WTC11 (cell line): ENCODE data around the gene EIF5A. TPM values are rescaled to one million over a fixed set of nuclear protein-coding genes. Genes with fewer than 3 reads are reported as not detected.

Experiments
- ATAC-seq: fragments of 200-7000 bp; cut with Tn5 transposase; 2 replicates; pipeline ENCODE4 v1.10.0; 2021; ENCODE audit warnings: mild to moderate bottlenecking, moderate library complexity
- CTCF ChIA-PET: fragments of 300-600 bp; sonication (Branson Sonifier 250); formaldehyde crosslinking; loops from one replicate; lab custom pipeline; 2021; ENCODE audit warnings: antibody characterized with exemption; lab: Charles Lee
- POLR2A ChIA-PET: fragments of 350-600 bp; sonication (Branson Sonifier 250); formaldehyde crosslinking; loops from one replicate; lab custom pipeline; 2021; ENCODE audit warnings: antibody characterized with exemption; lab: Charles Lee
- DNase-seq: peaks from one replicate; pipeline ENCODE4 v3.0.0; 2021; ENCODE audit warnings: low spot score
- H3K27ac Mint-ChIP-seq: 2 replicates; pipeline ENCODE4 v1.8.0; 2021; ENCODE audit warnings: mixed read lengths
- H3K27me3 Mint-ChIP-seq: 2 replicates; pipeline ENCODE4 v1.8.0; 2021; ENCODE audit warnings: low read depth, mild to moderate bottlenecking, moderate library complexity, mixed read lengths
- H3K36me3 Mint-ChIP-seq: 2 replicates; pipeline ENCODE4 v1.8.0; 2021; ENCODE audit warnings: mixed read lengths
- H3K4me1 Mint-ChIP-seq: 2 replicates; pipeline ENCODE4 v1.8.0; 2022; ENCODE audit warnings: mixed read lengths
- H3K4me3 Mint-ChIP-seq: 2 replicates; pipeline ENCODE4 v1.8.0; 2021; ENCODE audit warnings: mild to moderate bottlenecking, moderate library complexity, mixed read lengths
- H3K9me3 Mint-ChIP-seq: 2 replicates; pipeline ENCODE4 v1.8.0; 2021; ENCODE audit warnings: mixed read lengths
- ETV6 ChIP-seq: sonication (generic); formaldehyde crosslinking; IDR thresholded peaks from 2 replicates; pipeline ENCODE4 v1.8.1; 2022; ENCODE audit warnings: mild to moderate bottlenecking, missing genetic modification reagents
- JAZF1 ChIP-seq: fragments of 250-450 bp; sonication (Bioruptor Pico); IDR thresholded peaks from 2 replicates; pipeline ENCODE4 v1.9.0; 2021; ENCODE audit warnings: moderate library complexity, mild to moderate bottlenecking, inconsistent platforms
- SP1 ChIP-seq: sonication (generic); formaldehyde crosslinking; conservative IDR thresholded peaks from 2 replicates; pipeline ENCODE4 v1.8.1; 2022; ENCODE audit warnings: missing genetic modification reagents
- TEAD1 ChIP-seq: sonication (generic); formaldehyde crosslinking; IDR thresholded peaks from 2 replicates; pipeline ENCODE4 v1.8.0; 2022; ENCODE audit warnings: mild to moderate bottlenecking, missing genetic modification reagents
- ZBTB43 ChIP-seq: sonication (generic); formaldehyde crosslinking; IDR thresholded peaks from 2 replicates; pipeline ENCODE4 v1.8.1; 2023; ENCODE audit warnings: mild to moderate bottlenecking, missing genetic modification reagents
- total RNA-seq: library from RNA; stranded (reverse); gene quantifications from 3 replicates; pipeline ENCODE4 v1.2.3, GENCODE V29; 2021
- TF ChIP-seq, protein P1 (sequence below): sonication (generic); formaldehyde crosslinking; IDR thresholded peaks from 2 replicates; pipeline ENCODE4 v1.8.1; 2023; ENCODE audit warnings: mild to moderate bottlenecking, missing genetic modification reagents, borderline replicate concordance
- TF ChIP-seq, protein P2 (sequence below): sonication (generic); formaldehyde crosslinking; IDR thresholded peaks from 2 replicates; pipeline ENCODE4 v1.8.0; 2022; ENCODE audit warnings: mild to moderate bottlenecking, missing genetic modification reagents
- TF ChIP-seq, protein P3 (sequence below): sonication (generic); formaldehyde crosslinking; IDR thresholded peaks from 2 replicates; pipeline ENCODE4 v1.8.1; 2023; ENCODE audit warnings: mild to moderate bottlenecking, moderate library complexity, missing genetic modification reagents
- TF ChIP-seq, protein P4 (sequence below): sonication (generic); formaldehyde crosslinking; IDR thresholded peaks from 2 replicates; pipeline ENCODE4 v1.8.0; 2022; ENCODE audit warnings: missing genetic modification reagents
- TF ChIP-seq, protein P5 (sequence below): sonication (generic); formaldehyde crosslinking; IDR thresholded peaks from 2 replicates; pipeline ENCODE4 v1.8.1; 2023; ENCODE audit warnings: mild to moderate bottlenecking, missing genetic modification reagents, moderate library complexity
- TF ChIP-seq, protein P6 (sequence below): fragments of 200-600 bp; IDR thresholded peaks from 2 replicates; pipeline ENCODE4 v1.8.0; 2022; ENCODE audit warnings: antibody characterized with exemption
- TF ChIP-seq, protein P7 (sequence below): sonication (generic); formaldehyde crosslinking; IDR thresholded peaks from 2 replicates; pipeline ENCODE4 v1.8.1; 2022; ENCODE audit warnings: low read depth, missing genetic modification reagents, borderline replicate concordance
- TF ChIP-seq, protein P8 (sequence below): fragments of 250-450 bp; sonication (Bioruptor Pico); IDR thresholded peaks from 2 replicates; pipeline ENCODE4 v1.9.0; 2021; ENCODE audit warnings: mild to moderate bottlenecking

Gene EIF5A
- total RNA-seq, 1 experiment from 2014 or later, result 1,021 TPM

- TF ChIP-seq, protein P1, sequence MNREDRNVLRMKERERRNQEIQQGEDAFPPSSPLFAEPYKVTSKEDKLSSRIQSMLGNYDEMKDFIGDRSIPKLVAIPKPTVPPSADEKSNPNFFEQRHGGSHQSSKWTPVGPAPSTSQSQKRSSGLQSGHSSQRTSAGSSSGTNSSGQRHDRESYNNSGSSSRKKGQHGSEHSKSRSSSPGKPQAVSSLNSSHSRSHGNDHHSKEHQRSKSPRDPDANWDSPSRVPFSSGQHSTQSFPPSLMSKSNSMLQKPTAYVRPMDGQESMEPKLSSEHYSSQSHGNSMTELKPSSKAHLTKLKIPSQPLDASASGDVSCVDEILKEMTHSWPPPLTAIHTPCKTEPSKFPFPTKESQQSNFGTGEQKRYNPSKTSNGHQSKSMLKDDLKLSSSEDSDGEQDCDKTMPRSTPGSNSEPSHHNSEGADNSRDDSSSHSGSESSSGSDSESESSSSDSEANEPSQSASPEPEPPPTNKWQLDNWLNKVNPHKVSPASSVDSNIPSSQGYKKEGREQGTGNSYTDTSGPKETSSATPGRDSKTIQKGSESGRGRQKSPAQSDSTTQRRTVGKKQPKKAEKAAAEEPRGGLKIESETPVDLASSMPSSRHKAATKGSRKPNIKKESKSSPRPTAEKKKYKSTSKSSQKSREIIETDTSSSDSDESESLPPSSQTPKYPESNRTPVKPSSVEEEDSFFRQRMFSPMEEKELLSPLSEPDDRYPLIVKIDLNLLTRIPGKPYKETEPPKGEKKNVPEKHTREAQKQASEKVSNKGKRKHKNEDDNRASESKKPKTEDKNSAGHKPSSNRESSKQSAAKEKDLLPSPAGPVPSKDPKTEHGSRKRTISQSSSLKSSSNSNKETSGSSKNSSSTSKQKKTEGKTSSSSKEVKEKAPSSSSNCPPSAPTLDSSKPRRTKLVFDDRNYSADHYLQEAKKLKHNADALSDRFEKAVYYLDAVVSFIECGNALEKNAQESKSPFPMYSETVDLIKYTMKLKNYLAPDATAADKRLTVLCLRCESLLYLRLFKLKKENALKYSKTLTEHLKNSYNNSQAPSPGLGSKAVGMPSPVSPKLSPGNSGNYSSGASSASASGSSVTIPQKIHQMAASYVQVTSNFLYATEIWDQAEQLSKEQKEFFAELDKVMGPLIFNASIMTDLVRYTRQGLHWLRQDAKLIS (CRISPR knock-in tag), result no peak
- TF ChIP-seq, protein P2, sequence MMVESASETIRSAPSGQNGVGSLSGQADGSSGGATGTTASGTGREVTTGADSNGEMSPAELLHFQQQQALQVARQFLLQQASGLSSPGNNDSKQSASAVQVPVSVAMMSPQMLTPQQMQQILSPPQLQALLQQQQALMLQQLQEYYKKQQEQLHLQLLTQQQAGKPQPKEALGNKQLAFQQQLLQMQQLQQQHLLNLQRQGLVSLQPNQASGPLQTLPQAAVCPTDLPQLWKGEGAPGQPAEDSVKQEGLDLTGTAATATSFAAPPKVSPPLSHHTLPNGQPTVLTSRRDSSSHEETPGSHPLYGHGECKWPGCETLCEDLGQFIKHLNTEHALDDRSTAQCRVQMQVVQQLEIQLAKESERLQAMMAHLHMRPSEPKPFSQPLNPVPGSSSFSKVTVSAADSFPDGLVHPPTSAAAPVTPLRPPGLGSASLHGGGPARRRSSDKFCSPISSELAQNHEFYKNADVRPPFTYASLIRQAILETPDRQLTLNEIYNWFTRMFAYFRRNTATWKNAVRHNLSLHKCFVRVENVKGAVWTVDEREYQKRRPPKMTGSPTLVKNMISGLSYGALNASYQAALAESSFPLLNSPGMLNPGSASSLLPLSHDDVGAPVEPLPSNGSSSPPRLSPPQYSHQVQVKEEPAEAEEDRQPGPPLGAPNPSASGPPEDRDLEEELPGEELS (CRISPR knock-in tag), result no peak
Measured at GRCh38 chr17:7279448-7279847, 28.0 kb upstream of the EIF5A start (continued).

DNA sequence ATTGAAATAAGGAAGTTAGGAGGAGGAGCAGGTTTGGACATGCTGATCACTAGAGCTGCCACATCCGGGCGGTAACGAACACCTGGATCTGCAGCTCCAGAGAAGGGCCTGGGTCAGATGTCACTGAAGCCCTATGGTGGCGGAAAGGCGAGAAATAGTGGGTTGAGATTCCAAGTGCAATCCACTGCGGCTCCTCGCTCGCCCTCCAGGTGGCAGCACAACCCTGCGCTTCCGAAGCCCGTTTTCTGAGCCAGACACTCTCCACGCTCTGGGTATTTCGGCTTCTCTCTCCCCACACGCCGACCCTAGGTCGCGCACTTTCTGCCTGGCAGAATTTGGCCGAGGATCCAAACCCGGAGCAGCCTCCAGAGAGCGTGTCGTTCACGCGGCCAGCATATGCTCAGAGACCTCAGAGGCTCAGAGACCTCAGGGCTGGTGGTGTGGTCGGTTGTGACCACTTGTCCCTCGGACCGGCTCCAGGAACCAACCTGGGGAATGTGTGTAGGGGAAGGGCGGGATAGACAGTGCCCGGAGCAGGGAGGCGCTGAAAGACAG lies 26.8 kb upstream of the EIF5A start:
- POLR2A ChIA-PET, result interaction anchor here (0.6 to 1.9 kb wide), 11 partner anchors 16 to 280 kb away, joined by 3 to 8 read pairs (median 4); partner anchors contain the start of genes CLDN7, GABARAP and PHF23
- H3K27ac Mint-ChIP-seq, result peak overlapping the region; percentile 94
- no peaks in the 10 kb centered on the region for H3K36me3 Mint-ChIP-seq
- ATAC-seq (peak; percentile 83), DNase-seq (peak; percentile 95)
- H3K27me3 Mint-ChIP-seq, result peaks cover 21% of the 10 kb centered on the region
- CTCF ChIA-PET, result interaction anchor here (0.6 to 7.0 kb wide), 36 partner anchors 11 to 423 kb away, joined by 3 to 119 read pairs (median 6); partner anchors contain the start of genes ACADVL, ACAP1, CLDN7 and DLG4
- peaks cover 20% of the 10 kb centered on the region for H3K4me1 Mint-ChIP-seq
- no peaks in the 10 kb centered on the region for H3K9me3 Mint-ChIP-seq
- peak overlapping the region; percentile 82 for H3K4me3 Mint-ChIP-seq
- TF ChIP-seq SP1 (CRISPR knock-in tag), result peak; percentile 59
- peak; percentile 90; the same call in 1 of the 2 replicates for TF ChIP-seq TEAD1 (CRISPR knock-in tag)
- TF ChIP-seq, protein P3, sequence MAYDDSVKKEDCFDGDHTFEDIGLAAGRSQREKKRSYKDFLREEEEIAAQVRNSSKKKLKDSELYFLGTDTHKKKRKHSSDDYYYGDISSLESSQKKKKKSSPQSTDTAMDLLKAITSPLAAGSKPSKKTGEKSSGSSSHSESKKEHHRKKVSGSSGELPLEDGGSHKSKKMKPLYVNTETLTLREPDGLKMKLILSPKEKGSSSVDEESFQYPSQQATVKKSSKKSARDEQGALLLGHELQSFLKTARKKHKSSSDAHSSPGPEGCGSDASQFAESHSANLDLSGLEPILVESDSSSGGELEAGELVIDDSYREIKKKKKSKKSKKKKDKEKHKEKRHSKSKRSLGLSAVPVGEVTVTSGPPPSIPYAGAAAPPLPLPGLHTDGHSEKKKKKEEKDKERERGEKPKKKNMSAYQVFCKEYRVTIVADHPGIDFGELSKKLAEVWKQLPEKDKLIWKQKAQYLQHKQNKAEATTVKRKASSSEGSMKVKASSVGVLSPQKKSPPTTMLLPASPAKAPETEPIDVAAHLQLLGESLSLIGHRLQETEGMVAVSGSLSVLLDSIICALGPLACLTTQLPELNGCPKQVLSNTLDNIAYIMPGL (CRISPR knock-in tag), result peak; percentile 77; the same call in 1 of the 2 replicates
- no peak for TF ChIP-seq JAZF1 (CRISPR knock-in tag)
- TF ChIP-seq ETV6 (CRISPR knock-in tag), result peak; percentile 87
- TF ChIP-seq, protein P4, sequence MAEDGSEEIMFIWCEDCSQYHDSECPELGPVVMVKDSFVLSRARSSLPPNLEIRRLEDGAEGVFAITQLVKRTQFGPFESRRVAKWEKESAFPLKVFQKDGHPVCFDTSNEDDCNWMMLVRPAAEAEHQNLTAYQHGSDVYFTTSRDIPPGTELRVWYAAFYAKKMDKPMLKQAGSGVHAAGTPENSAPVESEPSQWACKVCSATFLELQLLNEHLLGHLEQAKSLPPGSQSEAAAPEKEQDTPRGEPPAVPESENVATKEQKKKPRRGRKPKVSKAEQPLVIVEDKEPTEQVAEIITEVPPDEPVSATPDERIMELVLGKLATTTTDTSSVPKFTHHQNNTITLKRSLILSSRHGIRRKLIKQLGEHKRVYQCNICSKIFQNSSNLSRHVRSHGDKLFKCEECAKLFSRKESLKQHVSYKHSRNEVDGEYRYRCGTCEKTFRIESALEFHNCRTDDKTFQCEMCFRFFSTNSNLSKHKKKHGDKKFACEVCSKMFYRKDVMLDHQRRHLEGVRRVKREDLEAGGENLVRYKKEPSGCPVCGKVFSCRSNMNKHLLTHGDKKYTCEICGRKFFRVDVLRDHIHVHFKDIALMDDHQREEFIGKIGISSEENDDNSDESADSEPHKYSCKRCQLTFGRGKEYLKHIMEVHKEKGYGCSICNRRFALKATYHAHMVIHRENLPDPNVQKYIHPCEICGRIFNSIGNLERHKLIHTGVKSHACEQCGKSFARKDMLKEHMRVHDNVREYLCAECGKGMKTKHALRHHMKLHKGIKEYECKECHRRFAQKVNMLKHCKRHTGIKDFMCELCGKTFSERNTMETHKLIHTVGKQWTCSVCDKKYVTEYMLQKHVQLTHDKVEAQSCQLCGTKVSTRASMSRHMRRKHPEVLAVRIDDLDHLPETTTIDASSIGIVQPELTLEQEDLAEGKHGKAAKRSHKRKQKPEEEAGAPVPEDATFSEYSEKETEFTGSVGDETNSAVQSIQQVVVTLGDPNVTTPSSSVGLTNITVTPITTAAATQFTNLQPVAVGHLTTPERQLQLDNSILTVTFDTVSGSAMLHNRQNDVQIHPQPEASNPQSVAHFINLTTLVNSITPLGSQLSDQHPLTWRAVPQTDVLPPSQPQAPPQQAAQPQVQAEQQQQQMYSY (CRISPR knock-in tag), result peak; percentile 97
- TF ChIP-seq, protein P5, sequence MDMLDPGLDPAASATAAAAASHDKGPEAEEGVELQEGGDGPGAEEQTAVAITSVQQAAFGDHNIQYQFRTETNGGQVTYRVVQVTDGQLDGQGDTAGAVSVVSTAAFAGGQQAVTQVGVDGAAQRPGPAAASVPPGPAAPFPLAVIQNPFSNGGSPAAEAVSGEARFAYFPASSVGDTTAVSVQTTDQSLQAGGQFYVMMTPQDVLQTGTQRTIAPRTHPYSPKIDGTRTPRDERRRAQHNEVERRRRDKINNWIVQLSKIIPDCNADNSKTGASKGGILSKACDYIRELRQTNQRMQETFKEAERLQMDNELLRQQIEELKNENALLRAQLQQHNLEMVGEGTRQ (CRISPR knock-in tag), result peak; percentile 55; the same call in 1 of the 2 replicates
- TF ChIP-seq, protein P6, sequence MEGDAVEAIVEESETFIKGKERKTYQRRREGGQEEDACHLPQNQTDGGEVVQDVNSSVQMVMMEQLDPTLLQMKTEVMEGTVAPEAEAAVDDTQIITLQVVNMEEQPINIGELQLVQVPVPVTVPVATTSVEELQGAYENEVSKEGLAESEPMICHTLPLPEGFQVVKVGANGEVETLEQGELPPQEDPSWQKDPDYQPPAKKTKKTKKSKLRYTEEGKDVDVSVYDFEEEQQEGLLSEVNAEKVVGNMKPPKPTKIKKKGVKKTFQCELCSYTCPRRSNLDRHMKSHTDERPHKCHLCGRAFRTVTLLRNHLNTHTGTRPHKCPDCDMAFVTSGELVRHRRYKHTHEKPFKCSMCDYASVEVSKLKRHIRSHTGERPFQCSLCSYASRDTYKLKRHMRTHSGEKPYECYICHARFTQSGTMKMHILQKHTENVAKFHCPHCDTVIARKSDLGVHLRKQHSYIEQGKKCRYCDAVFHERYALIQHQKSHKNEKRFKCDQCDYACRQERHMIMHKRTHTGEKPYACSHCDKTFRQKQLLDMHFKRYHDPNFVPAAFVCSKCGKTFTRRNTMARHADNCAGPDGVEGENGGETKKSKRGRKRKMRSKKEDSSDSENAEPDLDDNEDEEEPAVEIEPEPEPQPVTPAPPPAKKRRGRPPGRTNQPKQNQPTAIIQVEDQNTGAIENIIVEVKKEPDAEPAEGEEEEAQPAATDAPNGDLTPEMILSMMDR, result peak; percentile 77
- TF ChIP-seq, protein P7, sequence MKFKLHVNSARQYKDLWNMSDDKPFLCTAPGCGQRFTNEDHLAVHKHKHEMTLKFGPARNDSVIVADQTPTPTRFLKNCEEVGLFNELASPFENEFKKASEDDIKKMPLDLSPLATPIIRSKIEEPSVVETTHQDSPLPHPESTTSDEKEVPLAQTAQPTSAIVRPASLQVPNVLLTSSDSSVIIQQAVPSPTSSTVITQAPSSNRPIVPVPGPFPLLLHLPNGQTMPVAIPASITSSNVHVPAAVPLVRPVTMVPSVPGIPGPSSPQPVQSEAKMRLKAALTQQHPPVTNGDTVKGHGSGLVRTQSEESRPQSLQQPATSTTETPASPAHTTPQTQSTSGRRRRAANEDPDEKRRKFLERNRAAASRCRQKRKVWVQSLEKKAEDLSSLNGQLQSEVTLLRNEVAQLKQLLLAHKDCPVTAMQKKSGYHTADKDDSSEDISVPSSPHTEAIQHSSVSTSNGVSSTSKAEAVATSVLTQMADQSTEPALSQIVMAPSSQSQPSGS (CRISPR knock-in tag), result no peak
- 0 out of 2 replicates have a peak, but pooled peaks have one; percentile 86 for TF ChIP-seq ZBTB43 (CRISPR knock-in tag)
- TF ChIP-seq, protein P8, sequence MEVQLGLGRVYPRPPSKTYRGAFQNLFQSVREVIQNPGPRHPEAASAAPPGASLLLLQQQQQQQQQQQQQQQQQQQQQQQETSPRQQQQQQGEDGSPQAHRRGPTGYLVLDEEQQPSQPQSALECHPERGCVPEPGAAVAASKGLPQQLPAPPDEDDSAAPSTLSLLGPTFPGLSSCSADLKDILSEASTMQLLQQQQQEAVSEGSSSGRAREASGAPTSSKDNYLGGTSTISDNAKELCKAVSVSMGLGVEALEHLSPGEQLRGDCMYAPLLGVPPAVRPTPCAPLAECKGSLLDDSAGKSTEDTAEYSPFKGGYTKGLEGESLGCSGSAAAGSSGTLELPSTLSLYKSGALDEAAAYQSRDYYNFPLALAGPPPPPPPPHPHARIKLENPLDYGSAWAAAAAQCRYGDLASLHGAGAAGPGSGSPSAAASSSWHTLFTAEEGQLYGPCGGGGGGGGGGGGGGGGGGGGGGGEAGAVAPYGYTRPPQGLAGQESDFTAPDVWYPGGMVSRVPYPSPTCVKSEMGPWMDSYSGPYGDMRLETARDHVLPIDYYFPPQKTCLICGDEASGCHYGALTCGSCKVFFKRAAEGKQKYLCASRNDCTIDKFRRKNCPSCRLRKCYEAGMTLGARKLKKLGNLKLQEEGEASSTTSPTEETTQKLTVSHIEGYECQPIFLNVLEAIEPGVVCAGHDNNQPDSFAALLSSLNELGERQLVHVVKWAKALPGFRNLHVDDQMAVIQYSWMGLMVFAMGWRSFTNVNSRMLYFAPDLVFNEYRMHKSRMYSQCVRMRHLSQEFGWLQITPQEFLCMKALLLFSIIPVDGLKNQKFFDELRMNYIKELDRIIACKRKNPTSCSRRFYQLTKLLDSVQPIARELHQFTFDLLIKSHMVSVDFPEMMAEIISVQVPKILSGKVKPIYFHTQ, result no peak
